Endothelial cell (in vitro differentiated cells): ENCODE results near the gene GABRB1. TPM values are rescaled to one million over a fixed set of nuclear protein-coding genes. Genes with fewer than 3 reads are reported as not detected.

ENCODE experiments used
- DNase-seq: peaks from one replicate; pipeline ENCODE4 v3.0.0; 2021; ENCODE audit warnings: low spot score
- H3K27ac Mint-ChIP-seq: one replicate; pipeline ENCODE4 v1.8.0; 2021; ENCODE audit warnings: mixed read lengths, inconsistent platforms; ENCODE audit not compliant: unreplicated experiment
- H3K27me3 Mint-ChIP-seq: one replicate; pipeline ENCODE4 v1.8.0; 2021; ENCODE audit warnings: mild to moderate bottlenecking, moderate library complexity, mixed read lengths, inconsistent platforms; ENCODE audit not compliant: unreplicated experiment
- H3K36me3 Mint-ChIP-seq: one replicate; pipeline ENCODE4 v1.8.0; 2021; ENCODE audit warnings: mild to moderate bottlenecking, low read depth, mixed read lengths, inconsistent platforms; ENCODE audit not compliant: unreplicated experiment
- H3K4me1 Mint-ChIP-seq: one replicate; pipeline ENCODE4 v1.8.0; 2021; ENCODE audit warnings: mild to moderate bottlenecking, mixed read lengths, inconsistent platforms; ENCODE audit not compliant: unreplicated experiment
- H3K4me3 Mint-ChIP-seq: one replicate; pipeline ENCODE4 v1.8.0; 2021; ENCODE audit warnings: mild to moderate bottlenecking, mixed read lengths, inconsistent platforms; ENCODE audit not compliant: unreplicated experiment
- H3K9me3 Mint-ChIP-seq: one replicate; pipeline ENCODE4 v1.8.0; 2021; ENCODE audit warnings: mixed read lengths, inconsistent platforms; ENCODE audit not compliant: unreplicated experiment
- total RNA-seq: library from RNA; stranded (reverse); fragmentation: NEBNext Ultra II Directional; extraction: Animal tissue kit (Norgen Biotek cat#: 25700); gene quantifications from one replicate; pipeline ENCODE4 v1.2.1, GENCODE V29; 2021; ENCODE audit not compliant: unreplicated experiment
- TF ChIP-seq, protein P1 (sequence below): fragments of 200-600 bp; sonication (generic); IDR thresholded peaks from one replicate; pipeline ENCODE4 v1.5.0; 2021; ENCODE audit warnings: antibody characterized with exemption; ENCODE audit not compliant: unreplicated experiment

The GABRB1 gene
- total RNA-seq, 1 donor from 2014 or later = not detected

DNA sequence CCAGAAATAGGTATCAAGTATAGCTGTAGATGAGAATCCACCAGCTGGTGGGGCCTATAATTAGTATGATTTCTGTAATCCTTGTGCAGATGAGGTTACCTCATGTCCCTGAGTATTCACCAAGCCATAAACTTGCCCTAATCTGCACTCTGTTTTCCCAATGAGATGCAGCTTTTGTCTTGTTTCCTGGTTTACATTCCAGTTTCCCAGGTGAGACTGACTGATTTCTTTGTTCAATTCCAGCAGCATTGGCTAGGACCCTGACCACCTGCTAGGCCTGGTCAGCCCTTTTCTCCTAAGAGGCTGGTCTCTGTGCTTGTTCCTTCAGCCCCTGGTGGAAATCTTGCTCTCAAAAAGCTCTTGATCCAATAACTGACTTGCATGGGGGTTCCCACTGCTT is 44.6 kb downstream of the GABRB1 start:
- H3K36me3 Mint-ChIP-seq = no peaks in the 10 kb centered on the region
- no peaks in the 10 kb centered on the region for H3K27me3 Mint-ChIP-seq
- no peak overlapping the region for H3K27ac Mint-ChIP-seq
- no peak overlapping the region for H3K4me3 Mint-ChIP-seq
- TF ChIP-seq, protein P1, sequence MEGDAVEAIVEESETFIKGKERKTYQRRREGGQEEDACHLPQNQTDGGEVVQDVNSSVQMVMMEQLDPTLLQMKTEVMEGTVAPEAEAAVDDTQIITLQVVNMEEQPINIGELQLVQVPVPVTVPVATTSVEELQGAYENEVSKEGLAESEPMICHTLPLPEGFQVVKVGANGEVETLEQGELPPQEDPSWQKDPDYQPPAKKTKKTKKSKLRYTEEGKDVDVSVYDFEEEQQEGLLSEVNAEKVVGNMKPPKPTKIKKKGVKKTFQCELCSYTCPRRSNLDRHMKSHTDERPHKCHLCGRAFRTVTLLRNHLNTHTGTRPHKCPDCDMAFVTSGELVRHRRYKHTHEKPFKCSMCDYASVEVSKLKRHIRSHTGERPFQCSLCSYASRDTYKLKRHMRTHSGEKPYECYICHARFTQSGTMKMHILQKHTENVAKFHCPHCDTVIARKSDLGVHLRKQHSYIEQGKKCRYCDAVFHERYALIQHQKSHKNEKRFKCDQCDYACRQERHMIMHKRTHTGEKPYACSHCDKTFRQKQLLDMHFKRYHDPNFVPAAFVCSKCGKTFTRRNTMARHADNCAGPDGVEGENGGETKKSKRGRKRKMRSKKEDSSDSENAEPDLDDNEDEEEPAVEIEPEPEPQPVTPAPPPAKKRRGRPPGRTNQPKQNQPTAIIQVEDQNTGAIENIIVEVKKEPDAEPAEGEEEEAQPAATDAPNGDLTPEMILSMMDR = no peak
- DNase-seq = no peak
- H3K4me1 Mint-ChIP-seq = peaks cover 8% of the 10 kb centered on the region
- no peaks in the 10 kb centered on the region for H3K9me3 Mint-ChIP-seq

DNA sequence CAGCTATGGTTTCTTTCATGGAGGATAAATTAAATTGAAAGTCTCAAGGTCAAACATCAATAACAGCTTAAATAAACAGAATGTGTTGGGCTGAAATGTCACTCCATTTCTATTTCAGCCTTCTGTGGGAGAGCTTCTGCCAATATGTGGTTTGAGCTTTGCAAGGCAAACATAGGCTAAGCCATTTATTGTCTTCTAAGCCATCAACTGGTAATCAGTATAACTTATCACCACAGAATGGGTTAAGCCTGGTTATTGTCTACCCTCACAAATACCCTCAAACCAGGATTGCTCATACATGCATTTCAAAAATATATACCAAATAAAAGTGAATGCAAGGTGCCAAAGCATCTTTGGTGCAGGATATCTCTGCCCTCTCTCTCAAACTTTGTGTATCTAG is 52.7 kb downstream of the GABRB1 start:
- H3K27ac Mint-ChIP-seq = no peak overlapping the region
- TF ChIP-seq, protein P1 = no peak
- H3K27me3 Mint-ChIP-seq = no peaks in the 10 kb centered on the region
- no peak for DNase-seq
- no peaks in the 10 kb centered on the region for H3K9me3 Mint-ChIP-seq
- no peak overlapping the region for H3K4me3 Mint-ChIP-seq
- H3K36me3 Mint-ChIP-seq = no peaks in the 10 kb centered on the region
- no peaks in the 10 kb centered on the region for H3K4me1 Mint-ChIP-seq

DNA sequence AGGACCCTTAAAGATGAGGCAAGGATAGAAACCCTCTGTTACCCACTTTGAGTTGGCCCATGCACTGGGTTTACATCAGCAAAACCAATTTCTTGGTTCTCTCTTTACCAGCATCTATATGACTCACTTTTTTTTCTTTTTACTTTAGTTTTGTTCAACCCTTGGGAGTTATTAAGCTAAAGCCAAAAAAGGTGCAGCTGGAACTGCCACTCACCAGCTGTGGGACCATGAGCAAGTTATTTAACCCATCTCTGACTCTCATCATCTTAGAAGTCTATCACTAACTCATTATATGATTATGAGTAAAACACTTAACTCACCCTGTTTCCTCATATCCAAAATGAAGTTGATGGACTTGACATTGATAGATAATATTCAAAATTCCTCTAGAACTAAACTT is 53.4 kb downstream of the GABRB1 start:
- no peak for DNase-seq
- TF ChIP-seq, protein P1 = no peak
- H3K4me3 Mint-ChIP-seq = no peak overlapping the region
- H3K36me3 Mint-ChIP-seq = no peaks in the 10 kb centered on the region
- H3K27ac Mint-ChIP-seq = no peak overlapping the region
- H3K9me3 Mint-ChIP-seq = no peaks in the 10 kb centered on the region
- H3K27me3 Mint-ChIP-seq = no peaks in the 10 kb centered on the region
- H3K4me1 Mint-ChIP-seq = no peaks in the 10 kb centered on the region

DNA sequence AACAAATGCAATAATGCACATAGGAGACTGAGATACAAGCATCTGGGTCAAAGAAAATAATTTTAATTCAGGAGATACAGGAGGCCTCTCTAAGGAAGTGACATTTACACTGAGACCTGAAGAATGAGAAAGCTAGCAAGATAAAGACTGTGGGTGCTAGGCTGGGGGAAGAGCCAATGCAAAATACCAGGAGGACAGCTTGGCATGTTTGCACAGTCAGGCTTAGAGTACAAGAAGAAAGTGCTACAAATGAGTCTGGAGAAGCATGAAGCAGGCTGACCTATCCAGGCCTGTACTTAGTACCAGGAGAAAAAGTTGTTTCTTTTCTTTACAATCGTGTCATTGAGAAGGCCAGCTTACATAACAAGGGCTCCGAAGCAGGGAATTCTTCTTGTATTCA is 56.9 kb downstream of the GABRB1 start:
- Mint-ChIP-seq H3K27me3 (peaks cover 2% of the 10 kb centered on the region), H3K36me3 (no peaks in the 10 kb centered on the region)
- TF ChIP-seq, protein P1 = no peak

DNA sequence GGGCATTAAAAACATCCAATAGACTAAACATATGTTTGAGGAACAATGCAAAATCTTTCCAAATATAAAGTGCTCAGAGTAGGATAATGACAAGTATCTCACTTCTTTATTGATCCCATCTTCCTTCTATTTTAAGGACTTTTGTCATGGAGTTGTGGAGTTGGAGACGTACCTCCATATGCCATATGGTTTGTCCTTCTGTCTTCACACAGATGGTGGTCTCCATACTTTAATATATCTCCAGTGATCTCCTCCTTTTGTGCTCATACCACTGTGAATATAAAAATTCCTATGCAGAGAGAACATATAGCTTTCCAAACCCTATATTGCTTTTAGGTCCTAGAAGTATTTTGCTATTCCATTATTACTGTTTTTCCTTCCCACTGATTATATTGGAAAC is 64.5 kb downstream of the GABRB1 start:
- Mint-ChIP-seq H3K27ac (no peak overlapping the region), H3K27me3 (peaks cover 2% of the 10 kb centered on the region), H3K36me3 (no peaks in the 10 kb centered on the region), H3K4me3 (no peak overlapping the region), H3K4me1 (no peaks in the 10 kb centered on the region), H3K9me3 (no peaks in the 10 kb centered on the region)
- TF ChIP-seq, protein P1 = no peak
- DNase-seq = no peak

More for the DNA sequence above, 56.9 kb downstream of the GABRB1 start:
- H3K4me1 Mint-ChIP-seq = no peaks in the 10 kb centered on the region
- no peak for DNase-seq
- H3K9me3 Mint-ChIP-seq = no peaks in the 10 kb centered on the region
- no peak overlapping the region for H3K4me3 Mint-ChIP-seq
- H3K27ac Mint-ChIP-seq = no peak overlapping the region
